GM18909 (cell line): Measurements from ENCODE around the gene TRABD.
"Not testable (repeated sequence)": the region's sequence is repeated elsewhere in the genome, so short reads cannot be mapped to it uniquely, and the experiment has no call there.

Experiments
- ATAC-seq: cut with Tn5 transposase; IDR thresholded peaks from one replicate; pipeline ENCODE4 v1.9.1; 2021; ENCODE audit warnings: mild to moderate bottlenecking; ENCODE audit not compliant: unreplicated experiment, poor library complexity

TRABD gene

DNA sequence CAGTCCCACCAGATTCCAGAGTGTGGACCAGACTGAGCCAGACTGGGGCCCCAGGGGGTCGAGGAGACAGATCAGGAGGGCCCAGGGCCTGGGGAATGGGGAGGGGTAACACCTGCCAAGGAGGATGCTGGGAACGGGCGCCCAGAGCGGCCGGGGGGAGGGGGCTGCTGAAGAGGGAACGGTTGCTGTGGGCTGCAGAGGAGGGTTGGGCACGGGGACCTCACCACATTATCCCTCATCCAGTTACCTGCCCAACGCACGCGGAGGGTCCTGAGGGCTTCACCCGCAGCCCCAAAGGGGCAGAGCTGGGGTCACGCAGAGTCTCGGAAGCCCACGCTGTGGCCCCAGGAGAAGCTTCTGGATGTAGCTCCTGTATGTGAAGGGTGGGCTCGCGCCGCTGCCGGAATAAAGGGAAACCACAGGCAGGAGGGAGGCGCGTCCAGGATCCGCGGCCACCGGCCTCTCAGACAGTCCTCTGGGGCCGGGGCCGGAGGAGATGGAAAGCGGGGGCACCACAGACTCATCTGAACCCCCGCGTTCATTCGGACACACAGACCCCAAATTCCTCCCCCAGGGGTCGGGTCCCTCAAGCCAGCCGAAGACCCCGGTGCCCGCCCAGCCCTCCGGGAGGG lies 14.2 kb downstream of the TRABD start:
- ATAC-seq, result peak; percentile 2

DNA sequence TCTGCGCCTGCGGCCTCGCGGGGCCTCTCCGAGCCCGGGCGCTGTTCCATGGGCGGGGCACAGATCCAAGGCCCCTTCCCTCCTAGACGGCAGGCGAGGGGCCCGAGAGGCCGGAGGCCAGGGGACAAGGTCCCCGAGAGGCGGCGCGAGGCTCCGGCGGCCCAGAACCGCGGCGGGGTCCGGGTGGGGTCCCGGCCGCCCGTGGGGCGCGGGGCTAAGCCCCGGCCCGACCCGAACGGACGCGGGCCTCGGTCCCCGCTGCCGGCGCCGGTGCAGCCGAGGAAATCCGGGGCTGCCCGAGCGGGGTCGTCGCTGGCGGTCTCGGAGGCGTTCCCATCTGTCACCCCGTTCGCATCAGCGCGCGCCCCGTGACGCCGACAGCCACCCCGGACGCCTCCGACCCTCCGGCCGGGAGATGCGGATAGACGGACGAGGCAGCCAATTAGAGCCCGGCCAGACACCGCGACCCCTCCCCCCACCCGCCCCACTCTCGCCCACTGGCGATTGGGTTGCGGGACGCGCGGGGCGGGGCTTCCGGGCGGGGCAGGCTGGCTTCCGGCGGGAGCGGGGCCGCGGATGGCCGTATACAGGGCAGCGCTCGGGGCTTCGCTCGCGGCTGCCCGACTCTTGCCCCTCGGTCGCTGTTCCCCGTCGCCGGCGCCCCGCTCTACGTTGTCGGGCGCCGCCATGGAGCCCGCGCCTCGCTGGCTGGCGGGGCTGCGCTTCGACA lies 14.9 kb downstream of the TRABD start, which contains the start of gene SELENOO:
TSS of gene SELENOO (plus strand) at position 551 of the 730 bp plus-strand sequence. CDS start at position 577, 26 bp downstream.
- ATAC-seq, result peak; percentile 71

- ATAC-seq, result peak; percentile 36
These were observed 15.7 kb downstream of the TRABD start for GRCh38 chr22:50201191-50202129.

- no peak for ATAC-seq
These were observed 16.5 kb downstream of the TRABD start for GRCh38 chr22:50202130-50202666.

DNA sequence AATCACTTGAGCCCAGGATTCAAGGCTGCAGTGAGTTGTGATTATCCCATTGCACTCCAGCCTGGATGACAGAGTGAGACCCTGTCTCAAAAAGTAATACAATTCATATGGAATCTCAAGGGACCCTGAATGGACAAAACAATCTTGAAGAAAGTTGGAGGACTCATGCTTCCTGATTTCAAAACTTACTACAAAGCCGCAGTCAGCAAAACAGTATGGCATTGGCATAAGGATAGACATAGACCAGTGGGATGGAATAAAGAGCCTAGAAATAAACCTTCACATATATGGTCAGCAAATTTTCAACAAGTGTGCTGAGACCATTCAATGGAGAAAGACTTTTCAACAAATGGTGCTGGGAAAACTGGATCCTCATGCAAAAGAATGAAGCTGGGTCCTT lies 17.6 kb downstream of the TRABD start:
- no peak for ATAC-seq

- ATAC-seq, result no peak
These were observed 18.9 kb downstream of the TRABD start for GRCh38 chr22:50204571-50204970.

DNA sequence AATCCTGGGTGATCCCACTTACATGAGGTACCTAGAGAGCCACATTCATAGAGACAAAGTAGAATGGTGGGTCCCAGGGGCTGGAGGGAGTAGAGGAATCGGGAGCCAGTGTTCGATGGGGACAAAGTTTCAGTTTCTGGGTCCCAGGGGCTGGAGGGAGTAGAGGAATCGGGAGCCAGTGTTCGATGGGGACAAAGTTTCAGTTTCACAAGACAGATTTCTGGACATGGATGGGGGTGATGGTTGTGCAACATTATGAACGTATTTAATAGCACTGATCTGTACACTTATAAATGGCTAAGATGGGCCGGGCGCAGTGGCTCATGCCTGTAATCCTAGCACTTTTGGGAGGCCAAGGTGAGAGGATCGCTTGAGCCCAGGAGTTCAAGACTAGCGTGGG lies 19.3 kb downstream of the TRABD start:
- not testable (repeated sequence) for ATAC-seq

- no peak for ATAC-seq
These were observed 20.3 kb downstream of the TRABD start for GRCh38 chr22:50205781-50206569.

DNA sequence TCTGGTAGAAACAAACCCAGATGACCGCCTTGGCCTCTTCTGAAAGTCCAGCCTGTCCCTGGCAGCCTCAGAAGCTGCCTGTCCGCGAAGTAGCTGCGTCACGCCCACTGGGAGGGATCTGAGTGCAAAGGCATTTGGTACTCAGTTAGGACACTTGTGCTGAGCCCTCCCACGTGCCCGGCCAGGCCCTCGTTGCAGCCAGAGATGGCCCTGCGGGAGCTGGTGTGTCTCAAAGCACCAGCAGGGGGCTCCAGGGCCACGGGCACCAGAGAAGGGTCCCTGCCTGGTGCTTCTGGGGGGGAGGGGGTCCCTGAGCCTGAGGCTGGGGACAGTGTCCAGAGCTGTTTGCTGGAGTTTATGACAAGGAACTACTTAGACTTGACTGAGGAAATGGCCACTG lies 20.9 kb downstream of the TRABD start:
- ATAC-seq, result no peak

DNA sequence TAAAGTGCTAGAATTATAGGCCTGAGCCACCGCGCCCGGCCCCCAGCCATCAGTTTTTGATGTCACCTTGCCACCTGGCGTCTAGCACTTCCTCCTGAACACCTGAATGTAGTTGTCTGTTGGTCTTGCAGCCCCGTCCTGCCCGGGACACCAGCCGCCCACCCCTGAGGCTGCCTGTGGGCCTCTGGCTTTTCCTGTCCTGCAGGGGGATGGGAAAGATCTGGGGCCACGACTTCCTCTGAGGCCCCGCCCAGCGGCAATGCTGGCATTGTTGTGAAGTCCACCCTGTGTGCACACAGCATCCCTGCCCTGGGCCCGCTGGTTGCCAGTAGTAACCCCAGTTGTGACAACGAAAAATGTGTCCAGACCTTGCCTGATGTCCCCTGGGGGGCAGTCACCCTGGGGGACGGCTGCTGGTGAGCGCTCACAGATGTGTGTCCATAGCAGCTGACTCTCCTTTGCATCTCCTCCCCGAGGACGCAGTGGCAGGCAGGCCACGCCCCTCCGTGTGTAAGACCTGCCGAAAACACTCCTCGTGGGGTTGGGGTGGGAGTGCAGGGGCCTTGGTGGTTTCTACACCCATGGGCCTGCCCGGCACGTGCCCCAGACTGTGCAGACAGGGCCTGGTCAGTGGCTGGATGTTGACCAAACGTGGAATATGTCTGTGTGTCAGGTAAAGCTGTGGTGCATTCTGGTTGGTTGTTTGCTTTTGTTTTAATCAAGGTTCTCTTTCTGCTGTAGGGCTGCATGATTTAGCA lies 21.8 kb downstream of the TRABD start:
- ATAC-seq, result no peak

DNA sequence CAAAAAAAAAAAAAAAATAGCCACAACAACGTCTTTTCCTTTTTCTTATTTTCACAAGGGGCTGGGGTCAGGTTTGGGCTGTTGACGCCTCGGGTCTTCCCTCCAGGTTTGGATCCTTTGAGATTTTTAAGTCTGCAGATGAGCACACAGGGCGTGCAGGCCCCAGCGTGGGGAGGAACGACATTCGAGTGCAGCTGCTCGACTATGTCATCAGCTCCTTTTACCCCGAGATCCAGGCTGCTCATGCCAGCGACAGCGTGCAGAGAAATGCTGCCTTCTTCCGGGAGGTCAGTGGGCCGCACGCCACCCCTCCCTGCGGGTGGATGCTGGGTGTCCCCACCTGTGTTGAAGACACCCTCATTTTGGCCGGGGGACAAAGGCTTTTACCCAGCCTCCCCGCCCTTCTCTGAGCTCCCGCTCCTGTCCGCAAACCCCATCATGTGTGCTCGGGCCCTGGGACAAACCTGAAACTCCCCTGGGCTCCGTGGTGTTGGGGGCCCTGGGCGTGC lies 22.8 kb downstream of the TRABD start:
- no peak for ATAC-seq

GRCh38 chr22:50208939-50209892 lies 23.5 kb downstream of the TRABD start:
- no peak for ATAC-seq

GRCh38 chr22:50209893-50210292 lies 24.2 kb downstream of the TRABD start:
- ATAC-seq, result no peak

DNA sequence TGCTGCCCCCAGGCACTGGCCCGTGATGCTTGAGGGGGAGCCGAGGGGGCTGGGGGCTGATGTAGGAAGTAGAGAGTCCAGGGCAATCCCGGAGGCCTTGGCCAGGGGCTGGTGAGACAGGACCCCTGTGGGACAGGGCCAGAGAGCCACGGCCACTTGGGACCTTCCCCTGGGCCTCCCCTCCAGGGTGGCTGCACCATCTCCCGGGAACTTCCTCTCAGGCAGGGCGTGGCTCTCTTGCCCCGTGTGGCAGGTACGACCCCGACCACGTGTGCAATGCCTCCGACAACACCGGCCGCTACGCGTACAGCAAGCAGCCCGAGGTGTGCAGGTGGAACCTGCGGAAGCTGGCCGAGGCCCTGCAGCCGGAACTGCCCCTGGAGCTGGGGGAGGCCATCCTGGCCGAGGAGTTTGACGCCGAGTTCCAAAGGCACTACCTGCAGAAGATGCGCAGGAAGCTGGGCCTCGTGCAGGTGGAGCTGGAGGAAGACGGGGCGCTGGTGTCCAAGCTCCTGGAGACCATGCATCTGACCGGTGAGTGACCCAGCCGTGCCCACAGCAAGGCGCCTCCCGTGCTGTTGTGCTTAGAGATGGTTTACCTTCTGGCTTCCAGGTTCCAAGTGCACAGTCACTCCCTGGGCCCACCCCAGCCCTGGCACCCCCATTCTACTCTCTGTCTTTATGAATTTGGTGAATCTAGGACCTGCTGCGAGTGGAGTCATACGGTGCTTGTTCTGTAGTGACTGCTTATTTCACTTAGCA lies 24.8 kb downstream of the TRABD start:
- no peak for ATAC-seq

DNA sequence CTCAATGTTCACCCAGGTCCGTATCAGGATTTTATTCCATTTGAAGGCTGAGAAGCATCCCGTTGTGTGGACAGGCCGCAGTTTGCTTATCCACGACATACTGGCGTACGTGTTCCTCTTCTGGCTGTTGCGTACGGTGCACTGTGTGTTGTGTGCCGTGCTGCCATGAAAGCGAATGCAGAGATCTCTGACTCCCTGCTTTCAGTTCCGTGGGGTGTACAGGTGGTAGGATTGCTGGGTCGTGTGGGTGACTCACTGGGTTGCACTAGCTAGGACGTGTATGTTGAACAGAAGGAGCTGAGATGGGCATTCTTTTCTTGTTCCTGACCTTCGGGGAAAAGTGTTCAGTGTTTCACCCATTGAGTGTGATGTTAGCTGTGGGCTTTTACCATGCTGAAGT lies 25.4 kb downstream of the TRABD start:
- no peak for ATAC-seq

DNA sequence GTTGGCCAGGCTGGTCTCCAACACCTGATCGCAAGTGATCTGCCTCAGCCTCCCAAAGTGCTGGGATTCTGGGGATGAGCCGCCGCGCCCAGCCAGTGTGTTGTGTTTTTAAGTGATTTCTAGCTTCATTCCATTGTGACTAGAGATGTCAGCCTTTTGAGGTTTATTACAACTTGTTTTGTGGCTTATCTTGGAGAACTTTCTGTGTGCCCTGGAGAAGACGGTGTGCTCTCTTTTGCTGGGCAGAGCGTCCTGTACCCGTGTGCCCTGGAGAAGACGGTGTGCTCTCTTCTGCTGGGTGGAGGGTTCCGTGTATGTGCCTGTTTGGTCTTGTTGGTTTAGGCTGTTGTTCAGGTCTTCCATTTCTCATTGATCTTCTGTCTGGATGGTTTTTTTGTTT lies 27.6 kb downstream of the TRABD start:
- ATAC-seq, result no peak
